Measurements from ENCODE around the gene ZDHHC13.
"Not testable (repeated sequence)": the region's sequence is repeated elsewhere in the genome, so short reads cannot be mapped to it uniquely, and the experiment has no call there.

Gene ZDHHC13

DNA sequence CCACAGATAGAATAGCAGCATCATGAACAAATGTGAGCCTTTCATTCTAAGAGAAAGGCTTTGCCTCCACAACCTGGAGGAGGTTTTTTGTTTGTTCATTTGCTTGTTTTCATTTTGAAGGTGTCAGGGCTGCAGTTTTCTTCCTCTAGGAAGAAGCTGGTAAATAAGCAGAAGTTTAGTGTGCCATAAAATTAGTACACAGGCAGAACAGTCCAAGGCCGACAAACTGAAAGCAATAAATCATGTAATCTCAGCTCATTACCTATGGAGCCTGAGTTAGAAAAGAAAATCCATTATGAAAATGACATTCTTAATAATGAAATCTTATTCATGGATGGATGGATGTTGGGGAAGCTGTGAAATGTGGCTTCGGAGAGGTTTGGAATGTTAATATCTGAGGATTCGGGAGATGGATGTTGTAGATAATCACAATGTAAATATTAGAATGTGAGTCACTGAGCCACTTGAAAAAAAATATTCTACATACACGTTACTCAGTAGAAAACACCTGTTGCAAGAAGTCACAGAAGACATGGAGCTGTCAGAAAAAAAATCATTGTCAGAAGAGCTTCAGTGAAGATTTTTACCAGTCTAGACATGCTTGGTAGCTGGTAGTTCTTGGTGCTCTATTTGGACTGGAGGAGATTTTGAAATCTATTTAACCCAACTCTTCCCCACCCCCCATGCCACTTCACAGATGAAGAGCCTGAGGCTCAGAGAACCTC, 15.0 kb upstream of the ZDHHC13 start:
- DNase-seq (ENCODE audit: low read depth) = no peak

DNA sequence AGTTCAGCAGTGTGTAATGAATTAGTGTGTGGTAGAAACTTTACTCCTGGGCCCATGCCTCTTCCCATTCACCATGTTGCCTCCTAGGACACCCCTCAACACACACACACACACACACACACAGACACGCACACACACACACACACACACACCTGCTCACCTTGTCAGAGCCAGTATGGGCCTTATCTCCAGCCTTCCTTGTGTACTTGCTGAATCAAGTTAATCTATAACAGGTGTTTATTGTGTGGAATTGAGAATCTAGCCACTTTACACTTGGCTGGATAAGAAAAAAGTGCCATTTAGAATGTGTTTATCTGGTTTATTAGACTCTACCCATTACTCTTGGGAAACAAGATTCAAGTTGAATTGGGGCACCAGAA, 14.5 kb upstream of the ZDHHC13 start:
- DNase-seq (ENCODE audit: low read depth) = no peak

DNA sequence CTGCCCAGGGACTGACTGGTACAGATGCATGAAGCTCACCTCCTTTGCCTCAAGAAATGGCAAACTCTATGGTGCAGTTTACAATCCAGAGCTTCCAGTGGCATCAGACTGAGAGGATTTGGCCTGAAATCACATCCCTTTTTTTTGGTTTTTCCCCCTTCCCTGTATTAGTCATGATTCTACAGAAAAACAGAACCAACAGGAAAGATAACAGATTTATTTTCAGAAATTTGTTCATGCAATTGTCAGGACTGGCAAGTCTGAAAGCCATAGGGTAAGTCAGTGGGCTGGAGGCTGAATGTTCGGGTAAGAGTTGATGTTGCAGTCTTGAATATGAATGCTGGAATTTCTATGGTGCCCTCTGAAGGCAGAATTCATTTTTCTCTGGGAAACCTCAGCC, 12.0 kb upstream of the ZDHHC13 start:
- DNase-seq (ENCODE audit: low read depth) = no peak

DNA sequence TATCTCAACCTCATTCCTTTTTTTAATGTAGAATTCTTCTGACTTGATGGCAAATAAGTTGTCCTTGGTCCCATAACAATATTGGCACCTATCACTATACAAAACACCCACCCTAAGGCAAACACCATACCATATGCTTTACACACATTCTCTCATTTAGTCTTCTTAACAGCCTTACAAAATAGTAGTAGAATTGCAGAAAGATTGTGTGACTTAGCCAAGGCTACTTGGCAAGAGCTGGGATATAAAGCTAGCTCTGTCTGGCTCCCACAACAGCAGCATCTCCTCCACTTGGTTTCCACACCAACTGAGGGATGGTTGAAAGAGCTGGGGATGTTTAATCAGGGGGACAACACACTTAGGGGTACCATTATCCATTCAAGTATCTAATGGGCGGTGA, 9.8 kb upstream of the ZDHHC13 start:
- DNase-seq (ENCODE audit: low read depth) = no peak

DNA sequence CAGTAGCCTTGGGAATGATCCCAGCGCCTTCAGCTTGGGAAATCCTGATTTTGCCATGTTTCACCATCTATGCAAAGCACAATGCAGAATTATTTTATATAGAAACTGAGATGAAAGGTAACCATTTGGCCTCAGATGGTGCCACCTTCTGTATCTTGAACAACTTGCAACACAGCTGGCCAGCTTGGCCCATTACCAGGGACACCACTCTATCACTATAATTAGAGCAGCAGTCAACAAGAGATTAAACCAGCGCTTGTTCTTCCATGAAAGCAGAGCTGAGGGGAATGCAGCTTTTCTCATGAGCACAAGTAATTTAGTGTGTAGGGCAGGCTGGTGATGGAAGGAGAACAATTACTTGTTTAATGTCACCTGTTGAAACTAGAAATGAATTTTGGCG, 6.7 kb upstream of the ZDHHC13 start:
- DNase-seq (ENCODE audit: low read depth) = no peak

DNA sequence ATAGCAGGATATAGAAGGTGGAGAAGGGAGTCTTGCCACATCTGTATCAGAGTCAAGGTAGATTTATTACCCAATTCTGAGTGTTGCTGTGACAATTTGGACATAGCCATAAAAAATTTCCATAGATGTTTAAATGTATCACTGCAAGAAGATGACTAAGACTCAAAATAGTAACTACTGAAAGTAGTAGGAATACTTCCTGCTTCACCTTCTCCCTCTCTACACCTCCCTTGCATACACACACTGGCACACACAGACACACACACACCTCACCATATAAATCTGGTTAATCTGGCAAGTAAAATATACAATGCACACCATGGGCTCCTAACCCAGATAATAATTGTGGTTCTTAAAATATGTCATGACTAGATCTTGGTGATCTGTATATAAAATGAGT, 5.2 kb upstream of the ZDHHC13 start:
- DNase-seq (ENCODE audit: low read depth) = no peak

DNA sequence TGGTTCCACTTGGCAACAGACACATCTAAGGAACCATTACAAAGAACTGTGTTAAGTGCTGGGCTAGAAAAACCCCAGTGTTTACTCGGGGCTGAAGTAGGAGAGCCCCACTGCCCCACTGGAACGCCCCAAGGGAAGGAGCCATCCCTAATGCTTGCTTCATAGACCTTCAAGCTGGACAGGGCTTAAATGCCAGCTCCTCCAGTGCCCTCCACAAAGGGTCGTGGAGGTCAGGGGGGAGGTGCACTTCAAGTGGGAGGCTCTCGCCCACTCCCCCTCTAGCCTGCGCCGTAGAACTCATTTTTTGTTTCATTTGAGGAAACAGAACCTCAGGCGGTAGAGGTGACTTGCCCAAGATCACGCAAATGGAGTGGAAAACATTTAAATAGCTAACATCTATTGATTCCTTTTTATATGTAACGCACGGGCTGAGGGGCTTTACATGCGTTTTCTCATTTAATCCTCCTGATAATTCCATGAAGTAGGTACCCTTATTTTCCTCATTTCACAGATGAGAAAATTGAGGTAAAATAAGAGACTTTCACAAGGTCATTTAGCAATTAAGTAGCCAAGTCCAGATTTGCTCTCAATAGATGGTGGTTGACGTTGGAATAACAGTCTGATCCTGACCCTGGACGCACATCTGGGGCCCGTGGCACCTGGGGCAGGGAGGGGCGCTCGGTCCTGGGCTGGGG, 545 bp upstream of the ZDHHC13 start:
- DNase-seq (ENCODE audit: low read depth) = no peak

DNA sequence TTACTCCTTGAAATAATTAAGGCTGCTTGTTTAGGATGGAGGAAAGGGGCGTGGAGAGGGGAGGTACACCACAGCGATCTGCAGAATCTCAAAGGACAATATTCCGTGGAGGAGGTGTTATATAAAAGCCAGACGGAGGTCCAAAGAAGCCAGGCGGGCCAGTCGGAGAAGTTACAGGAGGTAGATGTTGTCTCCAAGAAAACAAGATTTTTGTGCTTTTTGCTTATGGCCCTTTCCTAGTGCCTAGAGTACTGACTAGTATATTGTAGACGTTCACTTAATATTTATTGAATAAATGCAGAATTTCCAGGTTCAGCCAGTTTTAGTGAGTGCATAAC, 761 bp downstream of the ZDHHC13 start:
- DNase-seq (ENCODE audit: low read depth) = peak; percentile 46

DNA sequence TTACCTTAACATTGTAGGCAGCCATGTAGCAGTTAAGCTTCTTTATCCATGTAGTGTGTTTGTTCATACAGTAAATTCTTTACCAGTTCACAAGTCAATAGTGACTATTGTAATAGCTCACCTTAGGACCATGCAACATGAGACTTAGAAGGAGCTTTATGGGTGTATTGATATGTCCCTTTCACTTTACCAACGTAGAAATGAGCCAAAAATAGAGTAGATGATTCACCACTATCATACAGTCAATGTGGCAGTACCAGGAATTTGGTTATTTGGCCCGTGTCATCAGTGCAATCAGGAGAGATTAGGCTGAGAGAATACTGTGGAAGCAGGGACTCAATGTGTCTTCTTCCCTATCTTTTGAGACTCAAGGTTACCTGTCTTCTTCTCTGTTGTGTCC, 4.7 kb downstream of the ZDHHC13 start:
- peak; percentile 50 for DNase-seq (ENCODE audit: low read depth)

DNA sequence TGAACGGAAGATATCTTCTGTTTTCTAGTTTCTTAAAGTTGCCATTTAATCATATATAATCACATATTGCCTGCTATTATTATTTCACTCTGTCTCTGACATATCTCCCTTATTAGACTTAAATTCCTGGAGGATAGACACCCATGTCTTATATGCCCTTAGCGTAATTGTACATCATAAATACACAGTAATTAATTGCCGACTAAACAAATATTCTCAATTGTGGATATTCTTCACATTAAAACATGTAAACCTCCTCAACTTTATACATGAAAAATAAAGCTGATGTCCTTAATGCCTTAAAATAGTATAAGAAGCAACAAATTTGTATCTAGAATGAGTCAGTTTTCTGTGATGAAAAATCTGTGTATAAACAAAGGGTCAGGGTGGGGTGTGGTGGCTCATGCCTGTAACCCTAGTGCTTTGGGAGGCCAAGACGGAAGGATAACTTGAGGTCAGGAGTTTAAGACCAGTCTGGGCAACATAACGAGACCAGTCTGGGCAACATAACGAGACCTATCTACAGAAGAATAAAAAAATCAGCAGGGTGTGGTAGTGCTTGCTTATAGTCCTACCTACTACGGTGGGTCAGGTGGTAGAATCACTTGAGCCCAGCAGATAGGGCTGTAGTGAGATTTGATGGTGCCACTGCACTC, 6.1 kb downstream of the ZDHHC13 start:
- no peak for DNase-seq (ENCODE audit: low read depth)

DNA sequence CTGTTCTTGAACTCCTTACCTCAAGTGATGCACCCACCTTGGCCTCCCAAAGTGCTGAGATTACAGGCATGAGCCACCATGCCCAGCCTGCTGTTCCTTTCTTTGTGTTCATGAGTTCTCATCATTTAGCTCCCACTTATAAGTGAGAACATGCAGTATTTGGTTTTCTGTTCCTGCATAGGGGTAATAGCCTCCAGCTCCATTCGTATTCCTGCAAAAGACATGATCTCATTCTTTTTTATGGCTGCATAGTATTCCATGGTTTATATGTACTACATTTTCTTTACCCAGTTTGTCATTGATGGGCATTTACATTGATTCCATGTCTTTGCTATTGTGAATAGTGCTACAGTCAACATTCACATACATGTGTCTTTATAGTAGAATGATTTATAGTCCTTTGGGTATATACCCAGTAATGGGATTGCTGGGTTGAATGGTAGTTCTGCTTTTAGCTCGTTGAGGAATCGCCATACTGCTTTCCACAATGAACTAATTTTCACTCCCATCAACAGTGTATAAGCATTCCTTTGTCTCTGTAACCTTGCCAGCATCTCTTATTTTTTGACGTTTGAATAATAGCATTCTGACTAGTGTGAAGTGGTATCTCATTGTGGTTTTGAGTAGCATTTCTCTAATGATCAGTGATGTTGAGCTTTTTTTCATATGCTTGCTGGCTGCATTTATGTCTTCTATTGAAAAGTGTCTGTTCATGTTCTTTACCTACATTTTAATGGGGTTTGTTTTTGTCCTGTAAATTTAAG, 9.8 kb downstream of the ZDHHC13 start:
- DNase-seq (ENCODE audit: low read depth) = not testable (repeated sequence)

DNA sequence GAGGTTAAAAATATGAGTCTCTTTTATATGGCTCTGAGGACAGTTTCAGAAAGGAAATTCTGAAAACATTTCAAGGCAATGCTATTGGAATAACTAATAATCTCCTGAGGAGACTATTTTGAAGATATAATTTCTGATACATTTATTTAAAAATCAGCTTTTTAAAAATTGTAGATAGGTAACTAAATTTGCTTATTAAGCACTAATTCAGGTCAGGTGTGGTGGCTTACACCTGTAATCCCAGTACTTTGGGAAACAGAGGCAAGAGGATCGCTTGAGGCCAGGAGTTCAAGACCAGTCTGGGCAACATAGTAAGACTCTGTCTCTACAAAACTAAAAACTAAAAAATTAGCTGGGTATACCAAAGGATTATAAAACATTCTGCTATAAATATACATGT, 17.0 kb downstream of the ZDHHC13 start:
- DNase-seq (ENCODE audit: low read depth) = no peak

DNA sequence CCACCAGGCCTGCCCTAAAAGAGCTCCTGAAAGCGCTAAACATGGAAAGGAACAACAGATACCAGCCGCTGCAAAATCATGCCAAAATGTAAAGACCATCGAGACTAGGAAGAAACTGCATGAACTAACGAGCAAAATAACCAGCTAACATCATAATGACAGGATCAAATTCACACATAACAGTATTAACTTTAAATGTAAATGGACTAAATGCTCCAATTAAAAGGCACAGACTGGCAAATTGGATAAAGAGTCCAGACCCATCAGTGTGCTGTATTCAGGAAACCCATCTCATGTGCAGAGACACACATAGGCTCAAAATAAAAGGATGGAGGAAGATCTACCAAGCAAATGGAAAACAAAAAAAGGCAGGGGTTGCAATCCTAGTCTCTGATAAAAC, 19.9 kb downstream of the ZDHHC13 start:
- not testable (repeated sequence) for DNase-seq (ENCODE audit: low read depth)

DNA sequence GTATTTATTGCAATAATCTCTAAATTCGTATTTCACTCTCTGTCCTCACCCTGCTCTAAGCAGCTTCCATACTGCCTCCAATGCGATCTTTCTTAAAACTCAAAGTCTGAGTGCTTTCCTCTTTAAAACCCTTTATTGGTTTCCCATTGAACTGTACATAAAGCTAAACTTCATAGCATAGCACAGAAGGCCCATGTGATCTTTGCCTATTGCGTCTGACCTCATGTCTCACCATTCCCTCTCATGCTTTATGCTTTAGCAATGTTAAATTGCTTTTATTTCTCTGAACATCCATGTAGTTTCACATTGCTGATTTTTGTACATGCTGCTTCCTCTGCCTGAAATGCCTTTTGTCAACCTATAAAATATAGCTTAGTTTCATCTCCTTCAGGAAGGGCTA, 28.4 kb downstream of the ZDHHC13 start:
- no peak for DNase-seq (ENCODE audit: low read depth)

DNA sequence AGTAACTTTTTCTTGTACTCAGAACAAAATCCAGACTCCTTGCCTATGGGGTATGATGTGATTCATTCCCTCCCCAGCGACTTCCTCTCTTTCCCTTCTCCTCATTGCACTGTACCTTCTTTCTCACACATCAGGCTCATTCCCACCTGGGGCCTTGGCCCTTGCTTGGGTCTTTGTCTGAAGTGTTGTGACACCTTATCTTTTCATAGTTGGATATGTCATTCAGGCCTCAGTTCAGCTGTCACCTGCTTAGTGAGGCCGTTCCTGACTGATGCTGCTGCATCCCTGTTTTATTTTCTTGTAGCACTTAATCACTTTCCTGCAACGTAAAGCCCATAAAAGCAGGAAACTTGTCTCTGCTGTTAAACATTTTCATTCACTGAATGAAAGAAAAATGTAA, 39.9 kb downstream of the ZDHHC13 start:
- no peak for DNase-seq (ENCODE audit: low read depth)

DNA sequence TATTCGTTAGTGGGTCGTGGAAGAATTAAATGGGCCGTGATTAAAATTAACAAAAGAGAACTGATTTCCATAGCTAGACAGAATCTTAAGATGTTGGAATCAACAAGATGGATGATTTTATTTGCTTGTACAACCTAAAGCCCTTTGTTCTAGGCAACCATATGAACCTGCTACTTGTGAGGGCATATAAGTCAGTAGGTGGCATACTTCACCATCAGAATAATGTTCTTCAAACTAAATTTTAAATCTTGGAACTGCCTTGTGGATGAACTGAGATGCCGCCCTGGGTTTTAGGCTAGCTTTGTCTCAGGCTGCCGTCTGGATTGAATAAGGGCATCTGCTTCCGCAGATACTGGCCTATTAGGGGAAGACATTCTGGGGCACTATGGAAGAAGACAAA, 43.9 kb downstream of the ZDHHC13 start:
- DNase-seq (ENCODE audit: low read depth) = no peak

DNA sequence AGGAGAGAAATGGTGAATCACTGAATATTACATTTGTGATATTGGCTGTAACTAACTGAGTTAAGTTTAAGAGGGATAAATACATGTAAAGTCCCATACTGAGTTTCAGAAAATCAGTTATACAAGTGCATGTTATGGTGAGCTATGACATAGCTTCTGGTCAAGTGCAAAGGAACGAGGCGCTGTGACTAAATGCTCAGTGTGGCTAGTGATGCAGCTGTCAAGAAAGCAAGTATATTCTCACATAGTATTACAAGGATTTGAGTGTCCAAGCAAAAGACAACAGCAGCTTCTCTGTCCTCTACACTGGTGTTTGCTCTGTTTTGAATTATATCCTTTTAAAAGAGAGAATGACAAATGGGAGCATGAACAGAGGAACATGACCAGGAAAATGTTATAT, 44.7 kb downstream of the ZDHHC13 start:
- no peak for DNase-seq (ENCODE audit: low read depth)

DNA sequence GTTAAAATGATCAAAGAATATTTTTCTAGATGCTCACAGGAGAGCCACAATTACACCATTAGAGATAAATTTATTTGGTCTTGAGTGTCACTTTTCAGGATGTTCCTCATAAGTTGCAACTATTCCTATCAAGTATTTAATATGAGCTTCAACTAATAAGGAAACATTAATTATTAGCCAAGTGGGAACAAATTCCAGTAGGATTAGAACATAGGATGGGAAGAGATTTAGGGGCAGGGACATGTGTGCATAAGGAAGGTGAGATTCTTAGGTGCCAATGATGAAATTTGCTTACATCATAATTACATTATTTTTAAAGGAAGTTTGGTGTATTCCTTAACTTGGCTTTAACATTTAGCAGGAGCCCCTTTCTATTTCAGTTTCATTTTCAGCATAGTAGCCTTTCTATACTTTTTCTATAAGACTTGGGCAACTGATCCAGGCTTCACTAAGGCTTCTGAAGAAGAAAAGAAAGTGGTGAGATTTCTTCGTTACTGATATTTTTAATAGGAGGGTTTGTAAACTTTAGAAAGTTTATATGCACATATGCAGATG, 46.1 kb downstream of the ZDHHC13 start:
- no peak for DNase-seq (ENCODE audit: low read depth)

DNA sequence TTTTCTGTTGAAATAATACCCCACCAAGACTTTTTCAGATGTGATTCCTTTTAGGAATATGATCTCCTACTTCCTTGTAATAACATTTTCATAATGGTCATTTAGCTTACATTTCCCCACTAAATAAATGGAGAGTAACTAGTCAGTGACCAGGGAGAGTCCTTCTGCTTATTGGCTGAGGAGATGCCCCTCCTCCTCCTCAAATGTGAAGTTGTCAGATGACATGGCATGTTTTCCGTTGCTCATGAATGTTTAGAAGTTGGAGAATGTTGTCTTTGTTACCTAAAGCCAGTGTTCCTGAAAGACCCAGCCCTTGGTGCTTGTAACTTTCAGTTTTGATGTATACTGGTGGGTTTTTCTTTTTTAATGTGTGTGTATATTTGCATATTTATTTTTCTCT, 46.6 kb downstream of the ZDHHC13 start:
- no peak for DNase-seq (ENCODE audit: low read depth)

DNA sequence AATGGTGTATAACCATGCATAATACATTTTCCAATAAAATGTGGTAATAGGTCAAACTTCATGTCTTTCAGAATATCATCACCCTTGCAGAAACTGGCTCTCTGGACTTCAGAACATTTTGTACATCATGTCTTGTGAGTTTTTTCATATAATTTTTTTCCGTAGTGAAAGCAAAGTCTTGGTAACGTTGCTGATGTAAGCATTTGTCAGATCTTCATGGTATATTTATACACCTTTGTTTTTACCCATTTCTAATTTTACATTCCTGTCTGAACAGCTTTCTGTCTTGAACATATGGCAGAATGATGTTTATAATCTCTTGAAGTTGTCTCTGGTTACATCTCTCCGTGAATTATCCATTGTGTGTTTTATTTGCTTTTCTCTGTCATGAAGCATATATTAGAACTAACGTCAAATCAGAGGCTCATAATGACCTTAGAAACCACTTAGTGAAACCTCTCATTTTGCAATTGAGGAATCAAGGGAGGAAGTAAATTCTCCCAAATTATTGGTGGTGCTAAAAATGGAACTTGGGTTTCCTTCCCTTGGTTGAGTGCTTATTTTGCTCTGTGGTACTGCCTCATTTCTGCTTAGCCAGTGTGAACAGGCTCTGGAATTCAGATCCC, 47.4 kb downstream of the ZDHHC13 start:
- no peak for DNase-seq (ENCODE audit: low read depth)

DNA sequence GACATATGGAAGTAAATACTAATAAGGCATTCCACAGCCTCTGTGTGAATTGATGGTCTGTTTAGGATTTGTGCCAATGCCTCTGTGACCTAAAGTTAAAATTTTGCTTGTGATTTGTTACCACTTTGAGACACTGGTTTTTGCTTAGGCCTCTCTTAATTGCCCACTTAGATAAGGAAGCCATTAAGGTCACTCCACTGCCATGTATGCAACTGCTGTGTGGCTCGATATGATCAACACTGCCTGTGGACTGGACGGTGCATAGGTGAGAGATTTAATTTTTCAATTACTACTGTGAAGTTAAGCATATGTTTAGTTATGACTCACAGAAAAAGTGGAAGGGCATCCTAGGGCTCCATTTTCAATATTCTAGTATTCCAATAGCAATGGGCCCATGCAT, 47.9 kb downstream of the ZDHHC13 start:
- DNase-seq (ENCODE audit: low read depth) = no peak

DNA sequence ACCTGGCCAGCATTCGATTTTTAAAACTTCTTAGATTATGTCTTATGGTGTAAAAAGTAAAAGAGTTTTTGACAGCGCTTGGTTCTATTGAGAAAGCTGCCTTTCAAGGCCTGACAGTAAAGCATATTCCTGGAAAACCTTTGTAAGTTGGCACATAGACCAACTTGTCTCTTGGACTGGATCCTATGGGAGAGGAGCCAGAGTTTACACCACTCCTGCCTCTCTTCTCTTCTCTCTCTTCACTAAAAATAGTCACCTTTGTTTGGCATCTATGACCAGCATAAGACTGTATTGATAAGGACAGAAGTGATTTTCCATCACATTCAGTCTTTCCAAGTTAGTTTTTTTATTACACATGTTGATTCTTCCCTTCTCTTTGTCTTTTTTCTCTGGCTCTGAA, 51.1 kb downstream of the ZDHHC13 start:
- no peak for DNase-seq (ENCODE audit: low read depth)
